GM21576 (cell line): ENCODE results near the gene ARV1.
"Not testable (repeated sequence)": the region's sequence is repeated elsewhere in the genome, so short reads cannot be mapped to it uniquely, and the experiment has no call there.

Experiments used
- ATAC-seq: cut with Tn5 transposase; IDR thresholded peaks from one replicate; pipeline ENCODE4 v1.9.1; 2021; ENCODE audit warnings: mild to moderate bottlenecking, moderate library complexity; ENCODE audit not compliant: unreplicated experiment

ARV1 gene

GRCh38 chr1:231016234-231016633 is 37.3 kb downstream of the ARV1 start:
- no peak for ATAC-seq

GRCh38 chr1:231016966-231017365 is 38.1 kb downstream of the ARV1 start:
- ATAC-seq: no peak

- no peak for ATAC-seq
These were observed 40.8 kb downstream of the ARV1 start for GRCh38 chr1:231019711-231020110.

GRCh38 chr1:231020139-231020601 is 41.3 kb downstream of the ARV1 start:
- ATAC-seq: no peak

GRCh38 chr1:231020816-231021215 is 41.9 kb downstream of the ARV1 start:
- ATAC-seq: no peak

GRCh38 chr1:231021540-231022031 is 42.7 kb downstream of the ARV1 start:
- no peak for ATAC-seq

- not testable (repeated sequence) for ATAC-seq
These were observed 43.6 kb downstream of the ARV1 start for GRCh38 chr1:231022543-231022942.

GRCh38 chr1:231023150-231023549 is 44.3 kb downstream of the ARV1 start:
- no peak for ATAC-seq

GRCh38 chr1:231026576-231026975 is 47.7 kb downstream of the ARV1 start:
- no peak for ATAC-seq

GRCh38 chr1:231027136-231027925 is 48.4 kb downstream of the ARV1 start:
- ATAC-seq: no peak

GRCh38 chr1:231027971-231028370 is 49.1 kb downstream of the ARV1 start:
- ATAC-seq: no peak

- no peak for ATAC-seq
These were observed 49.8 kb downstream of the ARV1 start for GRCh38 chr1:231028682-231029081.

GRCh38 chr1:231029247-231029646 is 50.4 kb downstream of the ARV1 start:
- not testable (repeated sequence) for ATAC-seq

GRCh38 chr1:231029841-231030240 is 50.9 kb downstream of the ARV1 start:
- ATAC-seq: no peak

- no peak for ATAC-seq
These were observed 54.1 kb downstream of the ARV1 start for GRCh38 chr1:231032963-231033362.

- ATAC-seq: no peak
These were observed 56.9 kb downstream of the ARV1 start for GRCh38 chr1:231035799-231036198.

- no peak for ATAC-seq
These were observed 57.5 kb downstream of the ARV1 start for GRCh38 chr1:231036416-231036815.

GRCh38 chr1:231037585-231038517 is 59.0 kb downstream of the ARV1 start:
- no peak for ATAC-seq

- peak; percentile 41 for ATAC-seq
These were observed 60.5 kb downstream of the ARV1 start for GRCh38 chr1:231039161-231040018.

- ATAC-seq: peak; percentile 61
These were observed 61.3 kb downstream of the ARV1 start, which contains the start of gene FAM89A for GRCh38 chr1:231040019-231040799. Gene FAM89A (minus strand): TSS chr1:231040254. CDS start chr1:231040211, 43 bp downstream.
